Uterine smooth muscle cell (primary cell): ENCODE measurements around the gene CFAP299. TPM values are rescaled to one million over a fixed set of nuclear protein-coding genes. Genes with fewer than 3 reads are reported as not detected.

ENCODE experiments used
- total RNA-seq: library from RNA; depleted of rRNA; stranded (reverse); fragments of >200 nt; gene quantifications from 2 replicates; pipeline ENCODE4 v1.2.3, GENCODE V29; 2014

The CFAP299 gene
- total RNA-seq: 1.7 and 2.0 TPM in 2 replicates

DNA sequence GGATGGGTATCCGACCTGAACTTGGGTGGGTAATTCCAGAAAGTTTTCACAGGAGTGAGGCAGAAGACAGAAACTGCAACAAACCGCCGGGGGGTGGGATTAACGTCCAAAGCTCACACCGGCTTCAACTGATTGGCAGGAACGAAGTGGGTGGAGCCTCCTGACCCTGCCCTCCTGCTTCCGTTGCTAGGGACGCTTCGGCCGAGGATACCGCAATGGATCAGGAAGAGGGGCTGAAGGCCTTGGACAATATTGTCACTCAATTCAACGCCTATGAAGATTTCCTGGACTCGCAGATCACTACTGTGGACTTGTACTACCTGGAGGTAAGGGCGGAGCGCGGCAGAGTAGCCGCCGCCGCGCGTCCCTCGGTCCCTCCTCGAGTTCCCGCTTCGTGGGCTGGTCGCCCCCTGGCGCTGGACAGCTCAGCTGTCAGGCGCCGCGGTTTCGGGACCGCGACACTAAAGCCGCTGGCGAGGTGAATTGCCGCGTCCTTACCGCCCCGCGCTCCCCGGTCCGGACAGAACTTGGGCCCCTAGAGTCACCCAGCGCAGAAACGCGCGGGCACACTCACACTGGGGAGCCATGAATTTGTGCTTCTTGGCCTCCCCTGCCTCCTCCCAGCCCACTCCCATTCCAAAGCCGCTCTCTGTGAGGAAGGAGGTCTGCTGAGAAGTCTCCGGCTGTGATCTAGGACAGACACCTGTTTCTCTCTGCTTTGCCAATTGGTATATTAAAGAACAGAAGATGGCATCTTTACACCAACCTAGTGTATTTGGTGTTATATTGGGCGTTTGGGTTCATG, at the start of gene CFAP299:
TSS of gene CFAP299 (plus strand) at position 177 of the 805 bp plus-strand sequence.

Other genes starting within 250 kb of the CFAP299 start
- 7.4 and 10.1 TPM in 2 replicates for gene PRDM8, start 138.2 kb upstream of the CFAP299 start, total RNA-seq
- 4.4 and 12.6 TPM in 2 replicates for gene FGF5, start 69.1 kb upstream of the CFAP299 start, total RNA-seq